Parathyroid adenoma (tissue), 2 donors: ENCODE results near the gene SETD5.

Source experiments
- H2AFZ ChIP-seq: fragments of 300-600 bp; sonication (generic); one replicate; pipeline ENCODE4 v1.7.0; 2017; ENCODE audit warnings: antibody characterized with exemption, mild to moderate bottlenecking
- H3K27ac ChIP-seq: fragments of 300-600 bp; sonication (generic); one replicate; pipeline ENCODE4 v1.7.0; 2017
- H3K27me3 ChIP-seq: fragments of 300-600 bp; sonication (generic); one replicate; pipeline ENCODE4 v1.7.0; 2017; ENCODE audit warnings: low read length; ENCODE audit not compliant: control insufficient read depth, insufficient read depth
- H3K36me3 ChIP-seq: fragments of 300-600 bp; sonication (generic); one replicate; pipeline ENCODE4 v1.7.0; 2017; ENCODE audit warnings: low read length; ENCODE audit not compliant: control insufficient read depth, insufficient read depth
- H3K4me1 ChIP-seq: fragments of 300-600 bp; sonication (generic); one replicate; pipeline ENCODE4 v1.7.0; 2017; ENCODE audit warnings: control low read depth
- H3K4me2 ChIP-seq: fragments of 300-600 bp; sonication (generic); one replicate; pipeline ENCODE4 v1.7.0; 2017; ENCODE audit warnings: low read length
- H3K4me3 ChIP-seq: fragments of 300-600 bp; sonication (generic); one replicate; pipeline ENCODE4 v1.7.0; 2017; ENCODE audit warnings: low read depth, low read length
- H3K79me2 ChIP-seq: fragments of 300-600 bp; sonication (generic); one replicate; pipeline ENCODE4 v1.7.0; 2017; ENCODE audit warnings: control low read depth
- H3K9ac ChIP-seq: fragments of 300-600 bp; sonication (generic); one replicate; pipeline ENCODE4 v1.7.0; 2017; ENCODE audit warnings: mild to moderate bottlenecking
- H3K9me3 ChIP-seq: fragments of 300-600 bp; sonication (generic); one replicate; pipeline ENCODE4 v1.7.0; 2017; ENCODE audit warnings: low read length; ENCODE audit not compliant: control insufficient read depth
- TF ChIP-seq, protein P1 (sequence below): fragments of 300-600 bp; sonication (generic); IDR thresholded peaks from one replicate; pipeline ENCODE4 v1.7.0; 2017; ENCODE audit warnings: antibody characterized with exemption, mild to moderate bottlenecking
- donor health status: primary hyperparathyroidism.

The SETD5 gene

DNA sequence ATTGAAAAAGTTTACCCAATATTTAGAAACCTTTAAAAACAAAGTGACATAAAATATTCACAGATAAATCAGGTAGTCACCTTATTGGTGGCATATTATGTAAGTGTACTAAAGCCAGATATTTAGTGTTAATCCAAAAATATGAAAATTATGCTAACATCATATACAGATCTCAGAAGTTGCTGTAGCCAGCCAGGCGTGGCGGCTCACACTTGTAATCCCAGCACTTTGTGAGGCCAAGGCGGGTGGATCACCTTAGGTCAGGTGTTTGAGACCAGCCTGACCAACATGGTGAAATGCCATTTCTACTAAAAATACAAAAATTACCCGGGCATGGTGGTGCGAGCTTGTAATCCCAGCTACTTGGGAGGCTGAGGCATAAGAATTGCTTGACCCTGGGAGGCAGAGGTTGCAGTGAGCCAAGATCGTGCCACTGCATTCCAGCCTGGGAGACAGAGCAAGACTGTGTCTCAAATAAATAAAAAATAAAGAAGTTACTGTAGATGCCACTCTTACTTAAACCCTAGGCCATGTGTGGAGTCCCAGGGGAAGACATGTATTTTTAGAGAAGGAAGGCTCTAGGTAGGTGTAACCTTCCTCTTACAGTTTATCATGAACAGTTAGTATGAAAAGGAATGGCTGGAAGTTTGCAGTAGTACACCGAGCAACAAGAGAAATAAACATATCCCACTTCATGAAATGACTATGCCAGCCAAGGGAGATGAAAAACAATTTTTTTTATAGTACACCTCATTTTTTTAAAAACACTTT lies 9.6 kb downstream of the SETD5 start:
- no peaks in the 10 kb centered on the region for H3K36me3 ChIP-seq
- H3K4me2 ChIP-seq = no peak overlapping the region
- H3K79me2 ChIP-seq = peaks cover 72% of the 10 kb centered on the region
- H3K4me1 ChIP-seq = peaks cover 38% of the 10 kb centered on the region
- H3K27ac ChIP-seq = no peak overlapping the region
- no peak overlapping the region for H3K9ac ChIP-seq
- no peak overlapping the region for H2AFZ ChIP-seq
- TF ChIP-seq, protein P1, sequence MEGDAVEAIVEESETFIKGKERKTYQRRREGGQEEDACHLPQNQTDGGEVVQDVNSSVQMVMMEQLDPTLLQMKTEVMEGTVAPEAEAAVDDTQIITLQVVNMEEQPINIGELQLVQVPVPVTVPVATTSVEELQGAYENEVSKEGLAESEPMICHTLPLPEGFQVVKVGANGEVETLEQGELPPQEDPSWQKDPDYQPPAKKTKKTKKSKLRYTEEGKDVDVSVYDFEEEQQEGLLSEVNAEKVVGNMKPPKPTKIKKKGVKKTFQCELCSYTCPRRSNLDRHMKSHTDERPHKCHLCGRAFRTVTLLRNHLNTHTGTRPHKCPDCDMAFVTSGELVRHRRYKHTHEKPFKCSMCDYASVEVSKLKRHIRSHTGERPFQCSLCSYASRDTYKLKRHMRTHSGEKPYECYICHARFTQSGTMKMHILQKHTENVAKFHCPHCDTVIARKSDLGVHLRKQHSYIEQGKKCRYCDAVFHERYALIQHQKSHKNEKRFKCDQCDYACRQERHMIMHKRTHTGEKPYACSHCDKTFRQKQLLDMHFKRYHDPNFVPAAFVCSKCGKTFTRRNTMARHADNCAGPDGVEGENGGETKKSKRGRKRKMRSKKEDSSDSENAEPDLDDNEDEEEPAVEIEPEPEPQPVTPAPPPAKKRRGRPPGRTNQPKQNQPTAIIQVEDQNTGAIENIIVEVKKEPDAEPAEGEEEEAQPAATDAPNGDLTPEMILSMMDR = no peak
- no peaks in the 10 kb centered on the region for H3K27me3 ChIP-seq
- H3K9me3 ChIP-seq = no peaks in the 10 kb centered on the region
- H3K4me3 ChIP-seq = no peak overlapping the region

DNA sequence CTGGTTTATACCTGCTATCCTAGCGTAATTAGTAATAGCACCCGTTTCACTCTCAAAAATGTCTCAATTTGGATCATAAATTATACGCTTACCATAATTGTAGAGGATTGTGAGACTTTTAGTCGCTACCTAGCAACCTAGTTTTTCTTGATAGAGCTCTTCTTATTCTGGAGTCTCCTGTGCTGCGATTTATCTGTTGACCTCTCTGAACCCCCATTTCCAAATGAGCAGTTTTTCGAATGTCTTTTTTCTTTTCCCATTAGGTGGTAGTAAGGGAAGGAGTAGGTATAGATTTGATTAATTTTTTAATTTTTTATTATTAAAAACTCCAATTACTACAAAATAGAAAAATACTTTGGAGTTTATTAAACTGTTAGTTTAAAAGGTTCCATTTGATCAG lies 10.6 kb downstream of the SETD5 start:
- TF ChIP-seq, protein P1 = no peak
- Histone ChIP-seq H3K4me3 (no peak overlapping the region), H3K27ac (no peak overlapping the region), H3K36me3 (no peaks in the 10 kb centered on the region), H3K4me1 (peaks cover 27% of the 10 kb centered on the region), H3K4me2 (no peak overlapping the region), H2AFZ (no peak overlapping the region), H3K27me3 (no peaks in the 10 kb centered on the region), H3K9me3 (no peaks in the 10 kb centered on the region), H3K9ac (no peak overlapping the region), H3K79me2 (peaks cover 70% of the 10 kb centered on the region)

DNA sequence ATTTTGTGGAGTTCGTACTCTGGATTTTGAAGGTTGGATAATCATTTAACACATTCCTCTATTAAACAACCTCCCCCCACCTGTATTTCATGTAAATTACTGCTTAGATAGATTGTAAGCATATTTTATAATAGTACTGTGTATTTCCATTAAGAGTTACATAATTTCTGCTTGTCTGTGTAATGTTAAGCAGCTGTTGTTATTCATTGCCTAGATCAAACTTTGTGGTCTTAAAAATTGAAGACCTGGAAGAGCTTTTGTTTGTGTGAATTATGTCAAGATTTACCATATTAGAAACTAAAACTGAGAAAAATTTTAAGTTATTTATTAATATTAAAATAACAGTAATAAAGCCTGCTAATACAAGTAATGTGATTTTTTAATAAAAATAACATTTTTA lies 11.1 kb downstream of the SETD5 start:
- H3K4me2 ChIP-seq = no peak overlapping the region
- TF ChIP-seq, protein P1 = no peak
- no peaks in the 10 kb centered on the region for H3K9me3 ChIP-seq
- no peak overlapping the region for H3K27ac ChIP-seq
- no peak overlapping the region for H3K9ac ChIP-seq
- H3K4me1 ChIP-seq = peaks cover 26% of the 10 kb centered on the region
- H3K4me3 ChIP-seq = no peak overlapping the region
- no peaks in the 10 kb centered on the region for H3K36me3 ChIP-seq
- H3K79me2 ChIP-seq = peaks cover 67% of the 10 kb centered on the region
- no peak overlapping the region for H2AFZ ChIP-seq
- H3K27me3 ChIP-seq = no peaks in the 10 kb centered on the region

DNA sequence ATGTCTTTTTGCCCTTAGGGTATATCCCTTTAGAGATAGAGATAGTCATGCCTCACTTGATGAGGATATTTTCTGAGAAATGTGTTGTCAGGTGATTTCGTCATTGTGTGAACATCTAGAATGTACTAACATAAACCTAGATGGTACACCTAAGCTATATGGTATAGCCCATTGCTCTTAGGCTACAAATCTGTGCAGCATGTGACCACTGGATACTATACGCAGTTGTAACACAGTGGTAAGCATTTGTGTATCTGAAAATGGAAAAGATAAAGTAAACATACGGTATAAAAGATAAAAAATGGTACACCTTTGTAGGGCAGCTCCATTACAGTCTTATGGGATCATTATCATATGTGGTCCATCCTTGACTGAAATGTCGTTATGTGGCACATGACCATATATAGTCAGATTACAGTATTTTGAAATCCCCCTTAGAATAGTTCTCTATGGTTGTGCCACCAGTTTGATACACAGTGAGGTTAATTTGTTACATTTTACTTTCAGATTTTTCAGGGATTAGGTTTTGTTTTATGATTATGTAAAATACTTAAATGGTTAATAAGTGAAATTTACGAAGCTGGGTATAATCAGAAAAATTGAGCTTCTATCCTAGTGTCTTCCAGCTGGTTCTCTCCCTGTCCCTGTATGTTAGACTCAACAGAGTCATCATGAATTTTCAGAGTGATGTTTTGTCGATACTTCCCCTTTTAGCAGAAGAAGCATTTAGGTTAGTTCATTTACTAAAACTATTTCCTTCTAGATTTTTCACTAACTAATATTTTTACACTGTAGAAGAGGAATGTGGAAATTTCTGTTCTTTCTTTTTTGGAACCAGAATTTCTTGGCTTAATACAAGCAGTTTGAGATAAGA lies 12.8 kb downstream of the SETD5 start:
- no peak overlapping the region for H2AFZ ChIP-seq
- peaks cover 15% of the 10 kb centered on the region for H3K4me1 ChIP-seq
- TF ChIP-seq, protein P1 = no peak
- no peaks in the 10 kb centered on the region for H3K36me3 ChIP-seq
- H3K27me3 ChIP-seq = no peaks in the 10 kb centered on the region
- H3K27ac ChIP-seq = no peak overlapping the region
- H3K9ac ChIP-seq = no peak overlapping the region
- peaks cover 66% of the 10 kb centered on the region for H3K79me2 ChIP-seq
- H3K9me3 ChIP-seq = no peaks in the 10 kb centered on the region
- no peak overlapping the region for H3K4me3 ChIP-seq
- H3K4me2 ChIP-seq = no peak overlapping the region
